Gastroesophageal sphincter (tissue), 4 donors: ENCODE results near the gene NSFL1C. TPM values are rescaled to one million over a fixed set of nuclear protein-coding genes. Genes with fewer than 3 reads are reported as not detected.

ENCODE experiments used
- ATAC-seq: fragments of 150-250 bp; one replicate; pipeline ENCODE4 v1.9.1; 2016; ENCODE audit warnings: mild to moderate bottlenecking, moderate library complexity
- H3K27ac ChIP-seq, 4 donors: fragments of 200-600 bp; sonication (generic) in 3 of 4; 1 replicate in 3 of 4; 2 replicates in 1 of 4; pipeline ENCODE4 v1.5.1; 2016 to 2019
- H3K27me3 ChIP-seq: fragments of 200-600 bp; sonication (generic); one replicate; pipeline ENCODE4 v1.5.1; 2019
- H3K36me3 ChIP-seq, 2 donors: fragments of 200-600 bp; sonication (generic); one replicate each; pipeline ENCODE4 v1.5.1; 2019; ENCODE audit warnings: control low read depth in 1 of 2
- H3K4me1 ChIP-seq, 3 donors: fragments of 200-600 bp; sonication (generic); 1 replicate in 2 of 3; 2 replicates in 1 of 3; pipeline ENCODE4 v1.5.1; 2016 to 2019; ENCODE audit warnings: control low read depth in 2 of 3
- H3K4me3 ChIP-seq, 2 donors: fragments of 200-600 bp; sonication (generic); one replicate each; pipeline ENCODE4 v1.5.1; 2019; ENCODE audit warnings: mild to moderate bottlenecking in 1 of 2, moderate library complexity in 1 of 2
- H3K9me3 ChIP-seq, 3 donors: fragments of 200-600 bp; sonication (generic); one replicate each; pipeline ENCODE4 v1.5.1; 2017 to 2019; ENCODE audit warnings: control low read depth in 2 of 3
- EP300 ChIP-seq: sonication (generic); formaldehyde crosslinking; IDR thresholded peaks from one replicate; pipeline ENCODE4 v1.6.1; 2017; ENCODE audit warnings: antibody characterized with exemption, mild to moderate bottlenecking
- POLR2A ChIP-seq, 2 donors: fragments of 450-650 bp; IDR thresholded peaks; one replicate each; pipeline ENCODE4 v1.6.1; 2017; ENCODE audit warnings: antibody characterized with exemption in 2 of 2, mild to moderate bottlenecking in 2 of 2, moderate library complexity in 1 of 2
- POLR2AphosphoS5 ChIP-seq: sonication (generic); formaldehyde crosslinking; IDR thresholded peaks from one replicate; pipeline ENCODE4 v1.6.1; 2017; ENCODE audit warnings: antibody characterized with exemption
- WGBS, 2 donors: methylation state at CpG; one replicate each; pipeline ENCODE4 v1.1.5; 2018; ENCODE audit warnings: low coverage in 1 of 2; 5-methylcytosine and 5-hydroxymethylcytosine counted together
- total RNA-seq, 4 donors: library from RNA; depleted of rRNA; stranded (reverse); fragments of >200 nt; gene quantifications; one replicate each; pipeline ENCODE4 v1.1.0, GENCODE V29; 2016
- TF ChIP-seq, protein P1 (sequence below), 4 experiments: fragments of 200-600 bp in 2 of 4; fragments of 450-650 bp in 2 of 4; sonication (generic) in 1 of 4; IDR thresholded peaks; one replicate each; pipeline ENCODE4 v1.5.1; 2017 to 2019; ENCODE audit warnings: antibody characterized with exemption in 4 of 4, mild to moderate bottlenecking in 2 of 4, moderate library complexity in 2 of 4

Gene NSFL1C
- total RNA-seq, 4 donors from 2014 or later: 48.8 to 64.1 (median 53.5) TPM

DNA sequence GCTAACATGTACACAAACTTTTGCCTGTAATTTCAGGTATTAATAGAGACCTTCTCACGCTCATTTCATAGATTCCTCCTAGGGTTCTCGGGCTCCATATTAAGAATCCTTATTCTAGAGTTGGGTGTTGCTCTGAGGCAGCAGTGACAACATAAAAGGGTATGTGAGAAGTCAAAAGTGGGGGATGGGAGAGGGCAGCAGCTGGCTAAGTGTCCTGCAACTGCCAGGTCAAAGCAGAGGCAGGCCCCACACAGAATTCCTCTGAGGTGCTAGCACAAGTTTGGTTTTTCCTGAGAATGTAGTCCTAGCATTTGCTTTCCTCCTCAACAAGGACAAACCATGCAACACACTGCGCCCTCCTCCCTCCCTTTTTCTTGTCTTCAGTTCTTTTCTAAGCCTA lies 4.6 kb downstream of the NSFL1C start:
- Histone ChIP-seq H3K27me3 (no peaks in the 10 kb centered on the region), H3K4me3 (no peak overlapping the region), H3K4me1 (peaks cover 3 to 50% (median 18%) of the 10 kb centered on the region in 3 donors), H3K27ac (no peak overlapping the region), H3K9me3 (no peaks in the 10 kb centered on the region), H3K36me3 (peaks cover 4 to 73% of the 10 kb centered on the region in 2 donors)
- ATAC-seq: no peak
- WGBS, 2 donors: 80 to 83% methylated on average over 1 to 3 of the region's 3 CpGs
- no peak for TF ChIP-seq POLR2A (IDR thresholded peaks at IDR 0.05)
- no peak for TF ChIP-seq EP300
- TF ChIP-seq POLR2AphosphoS5: no peak

DNA sequence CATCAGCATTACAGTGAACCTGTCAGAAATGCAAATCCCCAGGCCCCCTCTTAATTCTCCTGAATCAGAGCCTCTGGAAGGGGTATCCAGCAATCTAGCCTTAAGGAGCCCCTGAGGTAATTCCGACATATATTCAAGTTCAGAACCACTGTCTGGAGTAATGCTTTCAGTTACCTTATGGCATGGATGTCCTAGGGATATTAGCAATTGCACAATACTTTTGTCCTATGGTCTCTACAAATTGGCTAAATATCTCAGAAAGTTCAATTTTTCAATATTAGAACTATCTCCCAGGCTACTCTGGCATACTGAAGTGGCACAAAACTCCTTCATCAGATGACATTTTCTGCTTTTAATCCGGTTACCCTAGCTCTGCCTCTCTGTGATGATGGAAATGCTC lies 6.4 kb downstream of the NSFL1C start:
- no peak for ATAC-seq
- peaks cover 0 to 38% (median 7%) of the 10 kb centered on the region in 3 donors for H3K4me1 ChIP-seq
- H3K27ac ChIP-seq: no peak overlapping the region
- TF ChIP-seq POLR2A (IDR thresholded peaks at IDR 0.05) (no peak), EP300 (no peak), POLR2AphosphoS5 (no peak)
- TF ChIP-seq, protein P1, sequence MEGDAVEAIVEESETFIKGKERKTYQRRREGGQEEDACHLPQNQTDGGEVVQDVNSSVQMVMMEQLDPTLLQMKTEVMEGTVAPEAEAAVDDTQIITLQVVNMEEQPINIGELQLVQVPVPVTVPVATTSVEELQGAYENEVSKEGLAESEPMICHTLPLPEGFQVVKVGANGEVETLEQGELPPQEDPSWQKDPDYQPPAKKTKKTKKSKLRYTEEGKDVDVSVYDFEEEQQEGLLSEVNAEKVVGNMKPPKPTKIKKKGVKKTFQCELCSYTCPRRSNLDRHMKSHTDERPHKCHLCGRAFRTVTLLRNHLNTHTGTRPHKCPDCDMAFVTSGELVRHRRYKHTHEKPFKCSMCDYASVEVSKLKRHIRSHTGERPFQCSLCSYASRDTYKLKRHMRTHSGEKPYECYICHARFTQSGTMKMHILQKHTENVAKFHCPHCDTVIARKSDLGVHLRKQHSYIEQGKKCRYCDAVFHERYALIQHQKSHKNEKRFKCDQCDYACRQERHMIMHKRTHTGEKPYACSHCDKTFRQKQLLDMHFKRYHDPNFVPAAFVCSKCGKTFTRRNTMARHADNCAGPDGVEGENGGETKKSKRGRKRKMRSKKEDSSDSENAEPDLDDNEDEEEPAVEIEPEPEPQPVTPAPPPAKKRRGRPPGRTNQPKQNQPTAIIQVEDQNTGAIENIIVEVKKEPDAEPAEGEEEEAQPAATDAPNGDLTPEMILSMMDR (IDR thresholded peaks at IDR 0.05): no peak
- H3K36me3 ChIP-seq: peaks cover 7 to 90% of the 10 kb centered on the region in 2 donors
- WGBS, 2 donors: 95 to 100% methylated on average over 2 of the region's 2 CpGs
- H3K9me3 ChIP-seq: no peaks in the 10 kb centered on the region
- H3K4me3 ChIP-seq: no peak overlapping the region
- H3K27me3 ChIP-seq: no peaks in the 10 kb centered on the region

DNA sequence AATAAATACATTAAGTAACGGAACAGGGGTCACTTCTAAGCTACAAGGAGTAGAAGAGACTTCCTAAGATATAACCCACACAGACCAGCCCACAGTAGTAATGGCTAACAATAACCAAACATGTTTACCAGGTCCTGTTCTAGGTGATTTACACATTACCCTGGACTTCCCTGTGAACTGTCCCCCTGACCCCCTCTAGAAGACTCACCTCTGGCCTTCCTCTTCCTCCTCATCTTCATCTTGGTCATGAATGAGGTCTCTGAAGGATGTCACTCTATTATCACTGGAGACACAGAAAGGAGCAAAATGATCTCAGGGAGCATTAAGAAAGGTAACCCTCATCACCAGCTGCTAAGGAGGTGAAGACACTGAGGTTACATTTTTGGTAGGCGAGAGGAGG lies 8.7 kb downstream of the NSFL1C start:
- Histone ChIP-seq H3K4me1 (peaks cover 0 to 15% (median 0%) of the 10 kb centered on the region in 3 donors), H3K27me3 (no peaks in the 10 kb centered on the region), H3K4me3 (no peak overlapping the region), H3K27ac (no peak overlapping the region), H3K9me3 (no peaks in the 10 kb centered on the region), H3K36me3 (peaks cover 15 to 100% of the 10 kb centered on the region in 2 donors)
- ATAC-seq: no peak
- WGBS, 2 donors: 86 to 100% methylated on average over 2 of the region's 2 CpGs
- TF ChIP-seq, protein P1 (IDR thresholded peaks at IDR 0.05): no peak
- TF ChIP-seq POLR2AphosphoS5 (no peak), POLR2A (IDR thresholded peaks at IDR 0.05) (no peak), EP300 (no peak)

DNA sequence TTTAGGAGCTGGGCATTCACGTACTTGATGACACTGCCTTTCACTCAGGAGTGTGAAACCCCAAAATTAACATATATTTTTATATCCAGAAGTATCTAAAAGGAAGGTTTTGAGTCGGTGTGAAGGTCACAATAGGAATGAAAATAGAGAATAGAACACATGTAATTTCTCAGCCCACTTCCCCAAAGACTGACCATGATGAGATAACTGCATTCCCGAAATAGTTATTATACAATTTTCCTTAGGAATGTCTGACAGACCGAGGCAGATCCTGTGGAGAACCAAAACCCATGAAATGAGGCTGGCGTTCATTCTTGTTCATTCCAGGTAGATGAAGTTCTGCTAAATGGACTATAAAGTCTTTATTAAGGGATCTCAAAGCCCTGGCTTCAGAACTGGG lies 10.3 kb downstream of the NSFL1C start:
- H3K27me3 ChIP-seq: no peaks in the 10 kb centered on the region
- H3K4me1 ChIP-seq: peaks cover 0 to under 1% (median 0%) of the 10 kb centered on the region in 3 donors
- no peak for TF ChIP-seq POLR2A (IDR thresholded peaks at IDR 0.05)
- TF ChIP-seq, protein P1 (IDR thresholded peaks at IDR 0.05): no peak
- no peak for TF ChIP-seq EP300
- no peak for TF ChIP-seq POLR2AphosphoS5
- peaks cover 15 to 100% of the 10 kb centered on the region in 2 donors for H3K36me3 ChIP-seq
- no peak for ATAC-seq
- no peak overlapping the region for H3K27ac ChIP-seq
- 82 to 89% methylated on average over 3 to 5 of the region's 5 CpGs for WGBS, 2 donors
- peaks cover 0 to 5% (median 0%) of the 10 kb centered on the region in 3 donors for H3K9me3 ChIP-seq
- no peak overlapping the region for H3K4me3 ChIP-seq

DNA sequence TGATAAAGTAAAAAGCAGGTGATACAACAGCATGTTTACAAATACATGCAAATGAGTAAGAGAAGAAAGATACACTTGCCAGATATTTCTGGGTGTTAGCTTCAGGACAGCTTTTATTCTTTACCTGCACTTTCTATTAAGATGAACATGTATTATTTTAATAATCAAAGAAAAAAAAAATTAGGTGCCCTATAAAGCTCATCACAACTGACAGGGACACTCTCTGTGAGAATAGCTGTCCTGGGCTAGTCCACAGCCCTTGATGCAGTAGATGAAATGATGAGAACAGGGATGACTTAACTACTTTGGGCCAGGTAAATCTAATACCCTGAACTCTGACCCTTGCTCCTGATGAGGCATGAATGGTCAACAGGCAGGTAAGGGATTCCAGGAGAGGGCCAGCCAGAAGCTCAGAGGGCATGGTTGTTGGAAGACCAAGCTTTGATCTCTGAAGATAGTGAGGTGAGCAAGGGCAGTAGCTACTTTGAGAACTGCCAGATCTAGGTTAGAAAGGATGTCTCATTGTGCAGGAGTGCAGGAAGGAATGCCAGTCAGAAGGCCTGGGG lies 15.6 kb downstream of the NSFL1C start:
- no peaks in the 10 kb centered on the region for H3K27me3 ChIP-seq
- H3K36me3 ChIP-seq: peaks cover 16 to 100% of the 10 kb centered on the region in 2 donors
- no peak for ATAC-seq
- no peaks in the 10 kb centered on the region for H3K4me1 ChIP-seq
- H3K9me3 ChIP-seq: peaks cover 0 to 12% (median 0%) of the 10 kb centered on the region in 3 donors
- no peak overlapping the region for H3K4me3 ChIP-seq
- TF ChIP-seq EP300 (no peak), POLR2AphosphoS5 (no peak)
- H3K27ac ChIP-seq: no peak overlapping the region

DNA sequence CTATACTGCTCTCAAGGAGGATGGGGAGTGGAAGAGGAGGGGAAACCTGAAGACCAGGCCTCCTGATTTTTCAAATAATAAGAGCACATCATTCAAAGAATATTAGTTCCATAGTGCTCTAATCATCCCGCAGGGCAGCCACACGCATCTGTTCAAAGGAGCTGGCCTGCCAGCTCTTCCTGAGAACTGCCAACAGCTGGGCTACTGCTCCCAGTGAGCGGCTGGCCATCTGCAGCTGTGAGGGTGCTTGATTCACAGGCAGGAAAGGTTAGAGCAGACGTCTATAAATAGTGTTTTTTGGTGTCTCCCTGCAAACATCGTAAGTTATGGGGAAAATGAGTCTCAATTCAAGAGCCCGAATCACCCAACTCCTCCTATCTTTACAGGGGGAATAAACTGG lies 17.3 kb downstream of the NSFL1C start:
- H3K27me3 ChIP-seq: no peaks in the 10 kb centered on the region
- 92 to 97% methylated on average over 5 to 6 of the region's 6 CpGs for WGBS, 2 donors

More for the DNA sequence above, 17.3 kb downstream of the NSFL1C start:
- H3K36me3 ChIP-seq: peaks cover 11 to 100% of the 10 kb centered on the region in 2 donors
- no peak overlapping the region for H3K27ac ChIP-seq
- no peak for ATAC-seq
- H3K4me3 ChIP-seq: no peak overlapping the region
- TF ChIP-seq POLR2AphosphoS5 (no peak), EP300 (no peak), POLR2A (IDR thresholded peaks at IDR 0.05) (no peak)
- TF ChIP-seq, protein P1 (IDR thresholded peaks at IDR 0.05): no peak
- no peaks in the 10 kb centered on the region for H3K4me1 ChIP-seq
- H3K9me3 ChIP-seq: peaks cover 0 to 12% (median 0%) of the 10 kb centered on the region in 3 donors
